HepG2 (cell line): ENCODE data around the gene TRIM28. TPM values are rescaled to one million over a fixed set of nuclear protein-coding genes. Genes with fewer than 3 reads are reported as not detected.
A peak's percentile ranks its signal among the peaks of the same experiment; 100 is the strongest.

ENCODE experiments used
- AGO2 ChIP-seq: fragments of 200-400 bp; formaldehyde crosslinking; optimal IDR thresholded peaks from 2 replicates; pipeline ENCODE3; 2017; ENCODE audit warnings: mild to moderate bottlenecking, low read depth, low read length, moderate library complexity
- CREB3 ChIP-seq: sonication (generic); formaldehyde crosslinking; IDR thresholded peaks from 2 replicates; pipeline ENCODE4 v1.5.0; 2020; ENCODE audit warnings: missing genetic modification reagents
- DBP ChIP-seq: sonication (generic); formaldehyde crosslinking; IDR thresholded peaks from 2 replicates; pipeline ENCODE4 v1.4.0; 2020; ENCODE audit warnings: missing genetic modification reagents; ENCODE audit errors: not compliant biosample characterization
- GLI4 ChIP-seq: sonication (generic); formaldehyde crosslinking; IDR thresholded peaks from 2 replicates; pipeline ENCODE4 v1.5.1; 2020; ENCODE audit warnings: missing genetic modification reagents, mild to moderate bottlenecking, moderate library complexity, borderline replicate concordance
- GTF2F1 ChIP-seq: fragments of 150-350 bp; IDR thresholded peaks from 2 replicates; pipeline ENCODE4 v1.6.1; 2014; ENCODE audit warnings: low read length
- JUNB ChIP-seq: sonication (generic); formaldehyde crosslinking; IDR thresholded peaks from 2 replicates; pipeline ENCODE4 v1.8.0; 2022; ENCODE audit warnings: missing genetic modification reagents, mild to moderate bottlenecking, borderline replicate concordance
- MED1 ChIP-seq: sonication (generic); formaldehyde crosslinking; IDR thresholded peaks from 2 replicates; pipeline ENCODE4 v1.4.0; 2020; ENCODE audit warnings: missing genetic modification reagents
- NFYB ChIP-seq: sonication (generic); formaldehyde crosslinking; IDR thresholded peaks from 2 replicates; pipeline ENCODE4 v1.4.0; 2020; ENCODE audit warnings: missing genetic modification reagents
- PBX2 ChIP-seq: IDR thresholded peaks from 2 replicates; pipeline ENCODE4 v1.6.1; 2016; ENCODE audit warnings: control low read depth
- SOX13 ChIP-seq, 3 experiments: fragments of 450-650 bp in 1 of 3; sonication (generic) in 1 of 3; formaldehyde crosslinking in 1 of 3; IDR thresholded peaks in 2 of 3; conservative IDR thresholded peaks in 1 of 3; 2 replicates each; pipeline versions ENCODE4 v1.5.0 to v1.6.1; 2016 to 2020; ENCODE audit warnings: antibody characterized with exemption in 1 of 3, mild to moderate bottlenecking in 1 of 3, missing compliant biosample characterization in 1 of 3, missing genetic modification reagents in 1 of 3, moderate library complexity in 1 of 3
- THYN1 ChIP-seq: sonication (generic); formaldehyde crosslinking; IDR thresholded peaks from 2 replicates; pipeline ENCODE4 v1.8.1; 2023; ENCODE audit warnings: low read depth, mild to moderate bottlenecking, moderate library complexity, missing genetic modification reagents, borderline replicate concordance
- ZBTB14 ChIP-seq: sonication (generic); formaldehyde crosslinking; IDR thresholded peaks from 2 replicates; pipeline ENCODE4 v1.4.0; 2020; ENCODE audit warnings: missing genetic modification reagents
- ZBTB20 ChIP-seq: sonication (generic); formaldehyde crosslinking; IDR thresholded peaks from 2 replicates; pipeline ENCODE4 v1.8.1; 2023; ENCODE audit warnings: missing genetic modification reagents, low read depth, mild to moderate bottlenecking, borderline replicate concordance
- ZHX2 ChIP-seq, 2 experiments: sonication (generic) in 1 of 2; formaldehyde crosslinking in 1 of 2; IDR thresholded peaks; 2 replicates each; pipeline versions ENCODE4 v1.6.1 to v1.9.0; 2014 to 2022; ENCODE audit warnings: antibody characterized with exemption in 1 of 2, borderline replicate concordance in 1 of 2, inconsistent platforms in 1 of 2, low read depth in 1 of 2, missing genetic modification reagents in 1 of 2
- ZNF431 ChIP-seq: sonication (generic); formaldehyde crosslinking; IDR thresholded peaks from 2 replicates; pipeline ENCODE4 v1.9.0; 2022; ENCODE audit warnings: missing genetic modification reagents, low read depth, mild to moderate bottlenecking, borderline replicate concordance
- ZSCAN21 ChIP-seq: sonication (generic); formaldehyde crosslinking; IDR thresholded peaks from 2 replicates; pipeline ENCODE4 v1.8.0; 2022; ENCODE audit warnings: mild to moderate bottlenecking, missing genetic modification reagents, moderate library complexity, borderline replicate concordance
- polyA plus RNA-seq, 8 experiments: library from polyadenylated mRNA; depleted of rRNA in 3 of 8; stranded (reverse) in 7 of 8; unstranded in 1 of 8; fragments of >200 nt; fragmentation: Illumina TruSeq in 4 of 8; extraction: Trizol in 4 of 8; gene quantifications; 2 replicates each; pipeline versions ENCODE4 v1.2.1 to v1.2.3, GENCODE V29; 2011 to 2016; ENCODE audit warnings: low read depth in 4 of 8, missing spikeins in 1 of 8, mixed read lengths in 1 of 8; ENCODE audit not compliant: insufficient read depth in 1 of 8
- total RNA-seq, 5 experiments: library from RNA; depleted of rRNA; stranded (reverse); fragments of >200 nt; fragmentation: Illumina TruSeq; extraction: Trizol; gene quantifications; 2 replicates each; pipeline ENCODE4 v1.2.3, GENCODE V29; 2016; ENCODE audit warnings: low read depth in 1 of 5

TRIM28 gene
- total and polyA plus RNA-seq, 2 of the 13 experiments (the other 11 are each of a cell fraction or from before 2014, with no cell fraction given), result 361 to 439 TPM

GRCh38 chr19:58499021-58499927 is 44.6 kb upstream of the TRIM28 start (continued):
- peak; percentile 89 for TF ChIP-seq ZHX2 (IDR thresholded peaks at IDR 0.05; ENCODE audit: low read depth)
- no peak for TF ChIP-seq ZHX2 (CRISPR knock-in tag; IDR thresholded peaks at IDR 0.05; ENCODE audit: borderline replicate concordance)
- peak; percentile 86 for TF ChIP-seq MED1 (CRISPR knock-in tag)
- no peak for TF ChIP-seq GTF2F1
- no peak for TF ChIP-seq ZBTB20 (CRISPR knock-in tag)
- TF ChIP-seq THYN1, result no peak
- TF ChIP-seq JUNB (CRISPR knock-in tag), result no peak
- peak; percentile 79; the same call in 1 of the 2 replicates for TF ChIP-seq ZNF431 (CRISPR knock-in tag)
- no peak for TF ChIP-seq GLI4
- peak; percentile 61; the same call in 1 of the 2 replicates for TF ChIP-seq ZBTB14 (CRISPR knock-in tag)
- no peak for TF ChIP-seq SOX13 (IDR thresholded peaks at IDR 0.05)
- peak in 1 of 2 experiments; percentile 44; a peak in 1 of 4 replicates for TF ChIP-seq SOX13 (CRISPR knock-in tag; conservative IDR thresholded peaks at IDR 0.05 in 1 of 2, IDR thresholded peaks at IDR 0.05 in 1 of 2)
- TF ChIP-seq PBX2 (CRISPR knock-in tag), result no peak
- peak; percentile 63 for TF ChIP-seq NFYB
- TF ChIP-seq DBP (CRISPR knock-in tag), result peak; percentile 45
- peak; percentile 40 for TF ChIP-seq AGO2
- 0 out of 2 replicates have a peak, but pooled peaks have one; percentile 33 for TF ChIP-seq CREB3
- TF ChIP-seq ZSCAN21 (CRISPR knock-in tag), result peak; percentile 79
